Measurements from ENCODE around the gene NELFA.
A peak's percentile ranks its signal among the peaks of the same experiment; 100 is the strongest.

DNA sequence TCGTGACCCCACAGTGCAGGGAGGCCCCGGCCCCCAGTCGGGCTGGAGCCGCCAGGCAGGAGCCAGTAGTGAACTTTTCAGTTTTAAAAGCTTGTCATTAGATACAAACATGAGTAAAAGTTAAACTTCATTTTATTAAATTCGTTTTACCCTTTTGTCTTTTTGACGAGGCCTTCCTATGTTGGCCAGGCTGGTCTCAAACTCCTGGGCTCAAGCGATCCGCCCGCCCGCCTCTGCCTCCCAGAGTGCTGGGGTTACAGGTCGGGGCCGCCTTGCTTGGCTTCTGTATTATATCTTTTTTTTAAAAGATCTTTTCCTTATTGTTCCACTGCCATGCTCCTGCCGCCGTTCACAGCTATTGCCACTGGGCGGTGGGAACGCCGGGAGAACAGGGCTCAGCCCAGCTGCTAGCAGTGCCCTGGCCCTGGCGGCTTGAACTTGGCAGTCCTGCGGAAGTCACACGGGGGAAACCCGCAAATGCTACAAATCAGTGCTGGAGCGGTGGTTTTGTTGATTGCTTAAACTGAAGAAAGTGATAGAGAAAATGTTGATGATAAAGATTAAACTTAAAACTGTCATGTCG lies 968 bp upstream of the NELFA start:
- TF ChIP-seq EP300 (IDR thresholded peaks at IDR 0.05; ENCODE audit: low read depth), result no peak
- peak; percentile 24 to 75 (median 40) for TF ChIP-seq CTCF (IDR thresholded peaks at IDR 0.05)

All from transverse colon (tissue), 3 donors.